NCI-H2196 (cell line): ENCODE data around the gene SUPT20HL1.

ENCODE experiments used
- DNase-seq: peaks from one replicate; lab custom pipeline; 2025; ENCODE audit not compliant: unreplicated experiment; lab: John Stamatoyannopoulos, UW

Gene SUPT20HL1

GRCh38 chrX:24396236-24396930, 35.9 kb downstream of the SUPT20HL1 start:
- DNase-seq = peak; percentile 10

DNA sequence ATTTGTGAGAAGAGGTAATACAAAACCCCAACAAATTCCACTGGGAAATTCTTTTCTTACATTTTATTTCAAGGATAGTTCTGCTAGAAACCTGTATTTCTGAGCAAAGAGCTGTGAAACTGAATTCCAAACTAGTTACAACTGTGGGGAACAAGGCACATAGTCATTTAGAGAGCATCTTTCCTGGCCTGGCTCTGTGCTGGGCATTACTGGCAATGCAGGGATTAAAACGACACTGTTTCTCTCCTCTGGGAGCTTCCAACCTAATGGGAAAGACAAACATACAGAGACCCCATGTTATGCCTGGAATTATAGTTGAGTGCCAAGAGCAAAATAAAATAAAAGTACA, 36.5 kb downstream of the SUPT20HL1 start:
- no peak for DNase-seq

- DNase-seq = peak; percentile 8
Observed at GRCh38 chrX:24398766-24399165, 38.3 kb downstream of the SUPT20HL1 start.

- no peak for DNase-seq
Observed at GRCh38 chrX:24399550-24399949, 39.1 kb downstream of the SUPT20HL1 start.

- DNase-seq = no peak
Observed at GRCh38 chrX:24405959-24406358, 45.5 kb downstream of the SUPT20HL1 start.
